H1 (cell line): ENCODE data around the gene SEMA4D.

ENCODE experiments used
- GABPA ChIP-seq: IDR thresholded peaks from 2 replicates; pipeline ENCODE4 v1.6.1; 2011; ENCODE audit warnings: mild to moderate bottlenecking, low read length, moderate library complexity, borderline replicate concordance; ENCODE audit not compliant: insufficient read depth
- HDAC2 ChIP-seq, 2 experiments: fragments of 300-600 bp in 1 of 2; sonication (generic) in 1 of 2; IDR thresholded peaks; 2 replicates each; pipeline ENCODE4 v1.6.1; 2011 to 2012; ENCODE audit warnings: low read depth in 2 of 2, low read length in 2 of 2, mild to moderate bottlenecking in 2 of 2, moderate library complexity in 2 of 2, borderline replicate concordance in 1 of 2, inconsistent platforms in 1 of 2
- POLR2A ChIP-seq, 2 experiments: IDR thresholded peaks; 1 replicate in 1 of 2; 2 replicates in 1 of 2; pipeline ENCODE4 v1.6.1; 2011; ENCODE audit warnings: low read depth in 2 of 2, low read length in 2 of 2, mild to moderate bottlenecking in 2 of 2; ENCODE audit errors: control extremely low read depth in 1 of 2
- POLR2AphosphoS5 ChIP-seq: IDR thresholded peaks from 2 replicates; pipeline ENCODE4 v1.6.1; 2011; ENCODE audit warnings: low read depth, low read length
- RAD21 ChIP-seq, 2 experiments: IDR thresholded peaks in 1 of 2; conservative IDR thresholded peaks in 1 of 2; 2 replicates each; pipeline ENCODE4 v1.6.1; 2011; ENCODE audit warnings: low read depth in 2 of 2, low read length in 2 of 2, improper control_type of control experiment in 1 of 2, inconsistent platforms in 1 of 2, mild to moderate bottlenecking in 1 of 2, moderate library complexity in 1 of 2
- SP1 ChIP-seq: IDR thresholded peaks from 2 replicates; pipeline ENCODE4 v1.6.1; 2011; ENCODE audit warnings: low read depth, low read length
- TAF1 ChIP-seq: IDR thresholded peaks from 2 replicates; pipeline ENCODE4 v1.6.1; 2011; ENCODE audit warnings: mild to moderate bottlenecking, low read depth, low read length
- TAF7 ChIP-seq: optimal IDR thresholded peaks from 2 replicates; pipeline ENCODE3; 2011; ENCODE audit warnings: low read depth, mild to moderate bottlenecking, inconsistent platforms, low read length, moderate library complexity, borderline replicate concordance
- ZNF274 ChIP-seq: IDR thresholded peaks from 2 replicates; pipeline ENCODE4 v1.7.0; 2012; ENCODE audit warnings: low read length, borderline replicate concordance; ENCODE audit errors: extremely low read depth
- TF ChIP-seq, protein P1 (sequence below), 3 experiments: IDR thresholded peaks; 1 replicate in 2 of 3; 2 replicates in 1 of 3; pipeline versions ENCODE4 v1.5.1 to v1.6.1; 2011; ENCODE audit warnings: low read length in 3 of 3, mild to moderate bottlenecking in 3 of 3, inconsistent platforms in 2 of 3, low read depth in 1 of 3, moderate library complexity in 1 of 3; ENCODE audit not compliant: insufficient read depth in 1 of 3; ENCODE audit errors: control extremely low read depth in 1 of 3

DNA sequence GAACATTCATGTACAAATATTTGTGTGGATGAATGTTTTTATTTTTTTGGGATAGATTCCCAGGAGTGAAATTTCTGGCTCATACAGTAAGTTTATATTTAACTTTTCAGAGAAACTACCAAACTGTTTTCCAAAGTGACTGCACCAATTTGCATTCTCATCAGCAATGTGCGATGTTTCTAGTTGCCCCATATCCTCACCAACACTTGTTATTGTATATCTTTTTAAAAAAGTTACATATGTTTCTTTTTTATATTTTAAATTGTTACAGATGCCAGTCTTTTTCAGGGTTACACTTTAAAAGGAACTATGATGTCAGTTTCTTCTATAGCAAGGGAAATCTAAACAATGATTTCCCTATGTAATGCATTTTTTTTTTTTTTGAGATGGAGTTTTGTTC lies 49.1 kb upstream of the SEMA4D start:
- TF ChIP-seq SP1, result no peak
- TF ChIP-seq, protein P1, sequence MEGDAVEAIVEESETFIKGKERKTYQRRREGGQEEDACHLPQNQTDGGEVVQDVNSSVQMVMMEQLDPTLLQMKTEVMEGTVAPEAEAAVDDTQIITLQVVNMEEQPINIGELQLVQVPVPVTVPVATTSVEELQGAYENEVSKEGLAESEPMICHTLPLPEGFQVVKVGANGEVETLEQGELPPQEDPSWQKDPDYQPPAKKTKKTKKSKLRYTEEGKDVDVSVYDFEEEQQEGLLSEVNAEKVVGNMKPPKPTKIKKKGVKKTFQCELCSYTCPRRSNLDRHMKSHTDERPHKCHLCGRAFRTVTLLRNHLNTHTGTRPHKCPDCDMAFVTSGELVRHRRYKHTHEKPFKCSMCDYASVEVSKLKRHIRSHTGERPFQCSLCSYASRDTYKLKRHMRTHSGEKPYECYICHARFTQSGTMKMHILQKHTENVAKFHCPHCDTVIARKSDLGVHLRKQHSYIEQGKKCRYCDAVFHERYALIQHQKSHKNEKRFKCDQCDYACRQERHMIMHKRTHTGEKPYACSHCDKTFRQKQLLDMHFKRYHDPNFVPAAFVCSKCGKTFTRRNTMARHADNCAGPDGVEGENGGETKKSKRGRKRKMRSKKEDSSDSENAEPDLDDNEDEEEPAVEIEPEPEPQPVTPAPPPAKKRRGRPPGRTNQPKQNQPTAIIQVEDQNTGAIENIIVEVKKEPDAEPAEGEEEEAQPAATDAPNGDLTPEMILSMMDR (IDR thresholded peaks at IDR 0.05; ENCODE audit: control extremely low read depth in 1 of 3, insufficient read depth in 1 of 3, low read depth in 1 of 3, low read length in 3 of 3), result no peak
- no peak for TF ChIP-seq HDAC2 (IDR thresholded peaks at IDR 0.05; ENCODE audit: borderline replicate concordance in 1 of 2, low read depth in 2 of 2, low read length in 2 of 2)
- no peak for TF ChIP-seq TAF1
- no peak for TF ChIP-seq POLR2AphosphoS5
- TF ChIP-seq POLR2A (IDR thresholded peaks at IDR 0.05; ENCODE audit: control extremely low read depth in 1 of 2, low read depth in 2 of 2, low read length in 2 of 2), result no peak
- TF ChIP-seq ZNF274, result no peak
- no peak for TF ChIP-seq TAF7
- no peak for TF ChIP-seq RAD21 (IDR thresholded peaks at IDR 0.05 in 1 of 2, conservative IDR thresholded peaks at IDR 0.05 in 1 of 2; ENCODE audit: low read depth in 2 of 2, low read length in 2 of 2)
- no peak for TF ChIP-seq GABPA
